Activated CD4-positive, alpha-beta T cell treated with anti-CD3 and anti-CD28 coated beads for 48 hours (primary cell): ENCODE measurements around the gene HADHA.

Experiments
- DNase-seq: peaks from one replicate; pipeline ENCODE4 v3.0.0-alpha.2; 2020

The HADHA gene

DNA sequence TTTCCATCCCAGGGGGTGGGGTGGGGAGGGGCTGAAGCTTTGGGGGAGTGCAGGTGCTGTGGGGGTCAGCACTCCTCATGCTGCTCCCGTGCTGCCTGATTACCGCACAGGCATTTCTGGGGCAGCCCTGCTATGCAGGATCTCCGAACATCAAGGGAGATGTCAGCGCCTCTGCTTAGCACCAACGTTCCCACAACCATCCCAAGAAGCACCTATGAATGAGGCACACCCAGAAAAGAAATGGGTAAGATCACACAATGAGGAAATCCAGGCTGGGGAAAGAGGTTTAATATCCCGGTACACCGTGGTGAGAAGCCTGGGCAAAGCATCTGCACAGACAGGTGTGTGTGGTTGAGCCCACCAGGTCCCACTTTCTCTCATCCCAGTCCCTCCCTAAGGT lies 54.1 kb downstream of the HADHA start:
- no peak for DNase-seq

DNA sequence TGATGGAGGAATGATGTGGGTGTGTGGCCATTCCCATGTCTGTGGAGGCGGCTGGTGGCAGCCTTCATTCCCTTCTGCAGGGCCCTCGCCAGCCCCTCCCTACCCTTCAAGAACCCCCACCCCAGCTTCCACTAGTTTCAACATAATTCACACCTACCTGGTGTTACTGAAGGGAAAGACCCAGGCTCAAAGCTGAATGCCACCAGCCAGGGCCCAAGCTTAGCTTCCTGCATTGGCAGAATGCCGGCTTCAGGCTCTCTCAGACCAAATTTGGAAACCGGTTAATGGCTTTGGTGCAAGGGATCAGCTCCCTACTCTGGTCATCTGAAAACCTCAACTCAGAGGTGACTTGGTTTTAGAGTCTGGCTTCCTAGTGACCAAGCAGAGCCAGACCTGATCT lies 54.7 kb downstream of the HADHA start:
- no peak for DNase-seq

DNA sequence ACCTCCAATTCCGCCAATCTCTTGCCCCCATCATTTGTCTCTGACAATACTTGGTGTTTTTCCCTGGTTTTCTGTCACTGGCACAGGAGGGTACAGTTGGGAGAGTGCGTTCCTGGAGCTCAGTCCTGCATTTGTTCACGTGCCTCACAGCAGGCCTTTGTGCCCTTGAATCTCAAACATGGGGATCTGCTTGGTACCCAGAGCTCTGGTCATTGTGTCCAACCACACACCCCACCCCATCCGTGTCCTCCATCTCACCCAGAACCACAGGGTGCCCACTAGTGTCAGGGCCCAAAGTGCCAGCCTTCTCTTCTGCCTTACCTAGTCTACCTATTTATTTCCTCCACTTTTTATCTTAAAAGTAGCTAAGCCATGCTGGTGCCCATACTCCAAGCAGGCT lies 55.3 kb downstream of the HADHA start:
- no peak for DNase-seq

GRCh38 chr2:26187537-26188104 lies 56.8 kb downstream of the HADHA start:
- DNase-seq = no peak

GRCh38 chr2:26187114-26187513 lies 57.3 kb downstream of the HADHA start:
- no peak for DNase-seq

DNA sequence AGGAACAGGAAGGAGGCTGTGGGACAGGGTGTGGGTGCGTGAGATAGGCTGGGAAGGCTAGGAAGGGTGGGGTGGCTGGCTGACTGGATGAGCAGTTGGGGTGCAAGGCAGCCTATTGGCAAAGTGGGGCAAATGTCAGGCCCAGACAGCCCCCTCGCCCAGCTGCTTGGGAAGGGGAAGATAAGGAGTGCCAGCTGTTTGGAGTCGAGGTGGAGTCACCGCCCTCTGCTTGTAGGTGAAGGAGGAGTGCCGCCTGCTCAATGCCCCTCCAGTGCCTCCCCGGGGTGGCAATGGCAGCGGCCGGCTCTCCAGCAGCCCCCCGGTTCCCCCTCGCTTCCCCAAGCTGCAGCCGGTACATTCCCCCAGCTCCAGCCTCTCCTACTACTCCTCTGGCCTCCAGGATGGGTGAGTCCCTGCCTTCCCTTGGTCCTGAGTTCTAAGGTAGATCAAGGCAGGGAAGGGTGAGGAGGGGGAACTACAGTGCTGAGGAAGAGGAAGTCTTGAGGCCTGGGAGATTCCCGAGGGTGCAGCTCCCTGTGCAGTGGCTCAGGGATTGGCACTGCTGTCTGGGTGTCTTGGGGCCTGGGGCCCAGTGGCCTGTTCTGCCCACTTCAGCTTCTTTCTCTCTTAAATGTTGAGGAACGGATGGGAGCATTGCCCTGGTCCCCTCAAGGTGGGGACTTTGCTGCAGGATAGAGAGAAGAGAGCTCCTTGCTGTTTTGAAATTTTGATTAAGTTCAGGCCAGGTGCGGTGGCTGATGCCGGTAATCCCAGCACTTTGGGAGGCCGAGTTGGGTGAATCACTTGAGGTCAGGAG lies 58.3 kb downstream of the HADHA start:
- no peak for DNase-seq

DNA sequence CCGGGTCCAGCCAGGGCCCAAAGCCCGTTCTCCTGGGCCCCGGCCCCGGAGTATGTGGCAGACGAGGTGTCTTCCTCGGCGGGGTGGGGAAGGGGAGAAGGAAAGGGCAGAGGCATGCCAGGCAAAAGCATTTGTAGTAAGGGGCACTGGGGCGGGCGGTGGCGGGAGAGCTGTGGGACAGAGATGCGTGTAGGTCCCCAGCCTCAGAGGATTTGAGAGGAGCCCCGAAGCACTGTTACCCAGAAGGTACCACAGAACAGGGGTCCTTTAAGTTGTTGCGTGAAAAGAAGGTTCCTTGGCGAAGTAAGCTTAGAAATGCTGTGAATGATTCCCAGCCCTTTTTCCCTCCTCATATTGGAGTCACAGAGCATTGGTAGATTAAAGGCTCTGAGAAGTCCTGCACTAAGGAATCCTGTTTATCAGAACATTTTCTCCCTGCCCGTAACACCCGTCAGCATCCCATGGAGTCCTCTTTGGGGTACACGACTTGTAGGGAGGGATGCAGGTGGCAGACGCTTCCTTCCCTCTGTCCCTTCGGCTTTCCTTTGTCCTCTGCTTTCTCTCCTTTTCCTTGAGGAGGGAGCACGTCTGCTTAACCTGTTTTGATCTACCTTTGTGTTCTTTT lies 59.0 kb downstream of the HADHA start:
- DNase-seq = no peak

DNA sequence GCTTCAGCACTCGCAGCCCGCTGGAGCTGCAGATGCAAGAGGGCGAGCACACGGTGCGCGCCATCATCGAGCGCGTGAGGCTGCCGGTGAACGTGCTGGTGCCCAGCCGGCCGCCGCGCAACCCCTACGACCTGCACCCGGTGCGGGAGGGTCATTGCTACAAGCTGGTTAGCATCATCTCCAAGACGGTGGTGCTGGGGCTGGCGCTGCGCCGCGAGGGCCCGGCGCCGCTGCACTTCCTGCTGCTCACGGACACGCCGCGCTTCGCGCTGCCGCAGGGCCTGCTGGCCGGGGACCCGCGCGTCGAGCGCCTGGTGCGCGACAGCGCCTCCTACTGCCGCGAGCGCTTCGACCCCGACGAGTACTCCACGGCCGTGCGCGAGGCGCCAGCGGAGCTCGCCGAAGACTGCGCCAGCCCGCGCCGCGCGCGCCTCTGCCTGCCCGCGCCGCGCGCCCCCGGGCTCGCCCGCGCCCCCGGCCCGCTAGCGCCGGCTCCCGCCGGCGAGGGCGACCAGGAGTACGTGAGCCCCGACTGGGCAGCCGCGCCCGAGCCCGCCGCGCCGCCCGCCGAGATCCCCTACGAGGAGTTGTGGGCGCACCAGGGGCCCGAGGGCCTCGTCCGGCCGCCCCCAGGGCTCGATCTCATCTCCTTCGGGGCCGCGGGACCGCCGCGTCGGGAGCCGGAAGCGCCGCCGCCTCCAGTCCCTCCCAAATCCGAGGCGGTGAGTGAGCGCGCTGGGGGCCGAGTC lies 59.7 kb downstream of the HADHA start:
- DNase-seq = peak; percentile 89

DNA sequence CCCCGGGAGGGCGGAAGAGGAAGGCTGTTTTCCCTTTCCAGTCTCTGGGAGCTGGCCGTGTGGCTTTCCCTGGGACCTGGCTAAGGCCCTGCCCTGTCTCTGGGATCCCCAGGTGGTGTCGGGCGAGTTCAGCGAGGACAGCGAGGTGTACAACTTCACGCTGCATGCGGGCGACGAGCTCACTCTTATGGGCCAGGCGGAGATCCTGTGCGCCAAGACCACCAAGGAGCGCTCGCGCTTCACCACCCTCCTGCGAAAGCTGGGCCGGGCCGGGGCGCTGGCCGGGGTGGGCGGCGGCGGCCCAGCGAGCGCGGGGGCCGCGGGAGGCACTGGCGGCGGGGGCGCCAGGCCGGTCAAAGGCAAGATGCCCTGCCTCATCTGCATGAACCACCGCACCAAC lies 60.3 kb downstream of the HADHA start:
- DNase-seq = no peak

- DNase-seq = no peak
Measured at GRCh38 chr2:26182887-26183630, 61.4 kb downstream of the HADHA start.

GRCh38 chr2:26182441-26182840 lies 62.0 kb downstream of the HADHA start:
- no peak for DNase-seq

DNA sequence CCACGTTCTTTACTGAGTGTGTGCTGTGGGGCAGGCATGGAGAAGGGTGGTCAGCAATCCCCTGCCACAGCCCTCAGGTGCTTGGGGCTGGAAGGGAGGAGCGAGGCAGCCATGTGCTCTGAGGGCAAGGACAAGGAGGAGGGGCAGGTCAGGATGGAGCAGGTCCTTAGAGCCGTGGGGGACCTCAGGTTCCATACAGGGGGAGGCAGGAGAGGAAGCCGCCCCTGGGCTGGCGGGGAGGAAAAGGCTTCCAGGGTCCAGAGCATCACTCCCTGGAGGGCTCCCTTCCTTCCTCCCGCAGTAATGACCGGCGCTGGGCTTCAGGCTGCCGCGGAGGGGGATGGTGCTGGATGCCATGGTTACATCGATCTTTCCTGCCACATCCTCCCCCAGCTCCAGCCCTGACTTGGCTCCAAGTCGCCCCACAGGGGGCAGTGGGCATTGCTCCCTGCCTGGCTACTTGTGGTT lies 65.0 kb downstream of the HADHA start:
- DNase-seq = no peak

- no peak for DNase-seq
Measured at GRCh38 chr2:26178746-26179436, 65.5 kb downstream of the HADHA start.

- DNase-seq = no peak
Measured at GRCh38 chr2:26178246-26178645, 66.2 kb downstream of the HADHA start.

GRCh38 chr2:26177122-26177521 lies 67.3 kb downstream of the HADHA start:
- DNase-seq = no peak

GRCh38 chr2:26176279-26176615 lies 68.2 kb downstream of the HADHA start:
- no peak for DNase-seq

DNA sequence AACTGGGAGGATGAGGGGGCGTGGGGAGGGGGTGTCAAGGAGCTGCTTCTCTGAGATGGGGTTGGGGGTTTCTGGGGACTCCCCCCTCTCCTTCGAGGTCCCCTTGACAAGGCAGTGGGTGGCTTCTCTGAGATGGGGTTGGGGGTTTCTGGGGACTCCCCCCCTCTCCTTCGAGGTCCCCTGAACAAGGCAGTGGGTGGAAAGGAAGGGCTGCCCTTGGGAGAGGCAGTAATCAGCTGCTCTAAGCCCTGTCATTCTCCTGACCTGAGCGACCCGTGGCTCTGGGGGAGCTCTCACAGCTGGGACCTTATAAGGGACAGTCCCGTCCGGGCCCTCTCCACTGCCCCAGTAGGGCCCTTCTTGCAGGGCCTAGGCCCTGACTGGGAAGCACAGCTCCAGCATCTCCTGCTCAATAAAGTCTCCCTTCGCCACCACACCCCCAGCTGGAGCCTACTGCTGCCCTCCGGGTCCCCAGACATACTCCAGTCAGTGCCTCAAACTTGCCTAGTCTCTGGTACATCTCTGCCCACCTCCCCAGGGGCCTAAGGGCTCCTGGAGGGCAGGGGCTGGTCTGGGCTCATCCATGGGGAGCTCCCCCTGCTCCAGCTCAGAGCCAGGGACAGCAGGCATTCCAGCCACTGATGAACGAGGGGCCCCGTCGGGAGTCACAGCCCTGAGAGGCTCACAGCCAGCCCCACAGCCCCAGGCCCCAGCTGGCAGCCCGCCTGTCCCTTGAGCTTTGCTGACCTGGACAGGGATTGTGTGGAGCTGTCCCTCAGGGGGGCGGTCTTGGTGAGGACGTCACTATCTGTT lies 68.8 kb downstream of the HADHA start:
- no peak for DNase-seq

DNA sequence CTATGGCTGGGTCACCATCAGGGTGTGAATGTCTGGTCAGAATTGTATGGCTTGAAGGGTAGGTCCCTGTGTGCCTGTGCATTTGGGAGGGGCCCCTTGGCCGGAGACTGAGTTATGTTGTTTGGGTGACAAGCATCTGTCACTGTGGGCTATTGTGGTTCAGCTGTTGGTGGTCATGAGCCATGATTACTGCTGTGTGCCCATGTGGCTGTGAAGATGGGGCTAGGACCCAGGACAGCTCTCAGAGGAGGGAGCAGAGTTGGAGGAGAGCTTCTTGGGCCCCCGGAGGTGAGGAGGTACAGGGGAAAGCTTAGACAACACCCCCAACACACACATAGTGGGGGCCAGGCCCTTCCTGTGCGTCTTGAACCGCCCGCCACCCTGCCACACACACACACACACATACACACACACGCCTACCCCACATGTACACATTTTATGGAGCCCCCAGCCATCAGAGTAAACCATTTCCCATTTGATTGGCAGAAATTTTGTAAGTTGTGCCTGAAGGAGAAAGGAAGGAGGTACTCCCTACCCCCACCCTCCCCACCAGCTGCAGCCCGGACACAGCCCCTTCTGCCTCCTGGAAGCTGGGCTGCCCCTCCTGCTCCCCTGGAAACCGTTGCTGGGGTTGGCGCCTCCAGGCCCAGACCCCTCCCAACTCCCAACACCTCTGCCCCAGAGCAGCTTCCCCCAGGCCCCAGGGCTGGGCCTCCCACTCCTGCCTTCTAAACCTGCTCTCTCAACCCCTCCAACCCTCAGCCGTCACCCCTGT lies 69.6 kb downstream of the HADHA start:
- no peak for DNase-seq

DNA sequence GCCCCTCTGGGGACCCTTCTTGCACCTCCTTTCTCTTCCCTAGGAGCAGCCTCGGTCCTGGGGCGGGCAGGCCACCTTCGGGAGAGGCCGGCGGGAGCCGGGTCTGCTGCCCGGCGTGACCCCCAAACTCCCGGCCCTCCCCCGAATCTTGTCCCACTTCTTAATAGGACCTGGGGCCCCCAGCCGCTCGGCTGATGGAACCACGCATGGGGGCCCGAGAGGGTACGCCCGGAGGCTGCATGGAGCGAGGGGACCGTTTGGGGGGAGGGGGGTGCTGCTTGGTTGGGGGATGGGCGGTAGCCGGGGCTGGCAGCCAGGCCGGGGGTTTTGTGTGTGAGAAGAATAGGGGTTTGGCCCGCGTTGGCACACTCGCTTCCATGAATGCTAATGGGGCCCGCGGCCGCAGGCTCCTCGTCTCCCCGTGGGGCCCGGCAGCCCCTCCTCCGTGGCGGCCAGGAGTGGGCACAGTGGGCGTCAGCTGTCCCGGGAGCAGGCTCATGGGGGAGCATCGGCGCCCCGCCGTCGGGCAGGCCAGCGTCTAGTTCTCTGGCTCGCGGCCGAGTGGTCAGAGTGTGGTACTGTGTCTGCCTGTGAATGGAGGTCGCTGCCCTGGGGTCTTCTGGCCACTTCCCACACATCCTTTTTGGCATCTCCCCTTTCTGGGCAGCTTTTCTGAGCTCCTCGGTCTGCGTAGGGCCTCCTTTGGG lies 70.5 kb downstream of the HADHA start:
- no peak for DNase-seq
